DMS 273 treated with DMSO at 0.1 percent for 48 hours (cell line): ENCODE results near the gene PRSS12.
"Not testable (repeated sequence)": the region's sequence is repeated elsewhere in the genome, so short reads cannot be mapped to it uniquely, and the experiment has no call there.

ENCODE experiments used
- DNase-seq: peaks from one replicate; lab custom pipeline; 2025; lab: John Stamatoyannopoulos, UW

Gene PRSS12

DNA sequence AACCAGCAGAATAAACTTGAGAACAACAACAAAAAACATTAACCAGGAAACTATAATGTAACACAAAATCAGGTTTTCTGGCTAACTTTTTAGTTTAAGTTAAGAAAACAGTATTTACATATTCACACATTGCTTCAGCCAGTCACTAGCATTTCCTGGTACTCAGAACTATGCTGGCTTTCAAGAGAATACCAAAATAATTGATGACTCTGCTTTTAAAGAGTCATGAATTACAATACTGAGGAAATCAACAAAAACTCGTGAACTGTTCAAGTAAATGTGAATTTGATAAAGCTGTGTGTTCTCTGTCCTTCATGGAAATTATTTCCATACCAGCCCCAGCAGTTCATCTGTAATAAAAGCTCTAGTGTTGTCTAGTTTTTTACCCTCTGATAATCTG is 27.4 kb downstream of the PRSS12 start:
- no peak for DNase-seq

DNA sequence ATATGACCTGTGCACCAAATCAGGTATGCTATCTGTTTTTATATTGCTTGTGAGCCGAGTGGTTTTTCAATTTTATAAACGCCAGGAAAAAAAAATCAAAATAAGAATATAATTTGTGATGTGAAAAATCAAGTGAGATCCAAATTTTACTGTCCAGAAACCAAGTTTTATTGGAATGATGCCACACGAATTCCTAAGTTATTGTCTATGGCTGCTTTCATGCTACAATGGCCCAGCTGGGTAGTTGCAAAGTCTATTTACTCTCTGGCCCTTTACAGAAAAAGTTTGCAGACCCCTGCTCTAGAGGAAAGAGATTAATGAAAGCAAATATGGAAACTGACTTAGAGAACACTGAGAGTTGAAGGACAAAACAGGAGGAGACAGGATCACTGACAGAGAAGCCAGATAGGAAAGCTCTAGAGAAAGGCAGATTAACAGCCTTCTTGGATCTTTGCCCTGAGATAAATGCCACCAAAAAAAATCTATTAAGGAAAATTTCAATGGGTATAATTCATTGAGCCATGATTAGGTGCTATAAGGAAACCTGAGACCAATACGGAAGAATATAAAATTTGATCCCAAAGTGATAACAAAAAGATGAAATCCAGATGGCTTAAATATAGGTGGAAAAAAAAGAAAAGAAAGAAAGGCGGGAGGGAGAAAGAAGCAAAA is 29.8 kb downstream of the PRSS12 start:
- no peak for DNase-seq

DNA sequence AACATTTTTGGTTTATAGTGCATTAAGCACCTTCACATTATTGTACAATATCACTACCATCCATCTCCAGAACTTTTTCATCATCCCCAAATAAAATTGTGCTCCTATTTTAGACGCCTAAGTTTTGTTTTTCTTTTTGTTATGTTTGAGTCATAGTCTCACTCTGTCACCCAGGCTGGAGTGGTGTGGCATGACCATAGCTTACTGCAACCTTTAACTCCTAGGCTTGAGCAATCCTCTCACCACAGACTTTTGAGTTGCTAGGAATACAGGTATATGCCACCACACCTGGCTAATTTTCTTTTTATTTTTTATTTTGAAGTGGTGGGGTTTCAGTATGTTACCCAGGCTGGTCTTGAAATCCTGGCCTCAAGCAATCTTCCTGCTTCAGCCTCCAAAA is 33.9 kb downstream of the PRSS12 start:
- DNase-seq = no peak

DNA sequence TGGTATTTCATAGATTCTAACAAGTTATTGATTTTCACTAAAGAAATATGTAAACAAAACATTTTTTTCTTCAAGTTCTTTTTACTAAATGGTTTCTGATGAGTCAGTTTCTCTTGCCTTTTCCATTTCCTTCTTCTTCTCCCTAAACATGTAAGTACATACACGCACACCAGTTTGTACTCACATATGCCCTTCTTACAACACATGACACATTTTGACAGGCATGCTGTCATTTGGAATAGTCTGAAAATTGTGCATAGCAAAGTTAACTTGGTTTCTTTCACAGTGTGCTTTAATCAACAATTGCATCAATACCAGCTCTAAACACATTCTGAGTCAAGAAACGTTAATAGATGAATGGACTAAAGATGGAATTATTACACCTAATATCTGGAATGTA is 35.1 kb downstream of the PRSS12 start:
- DNase-seq = no peak

DNA sequence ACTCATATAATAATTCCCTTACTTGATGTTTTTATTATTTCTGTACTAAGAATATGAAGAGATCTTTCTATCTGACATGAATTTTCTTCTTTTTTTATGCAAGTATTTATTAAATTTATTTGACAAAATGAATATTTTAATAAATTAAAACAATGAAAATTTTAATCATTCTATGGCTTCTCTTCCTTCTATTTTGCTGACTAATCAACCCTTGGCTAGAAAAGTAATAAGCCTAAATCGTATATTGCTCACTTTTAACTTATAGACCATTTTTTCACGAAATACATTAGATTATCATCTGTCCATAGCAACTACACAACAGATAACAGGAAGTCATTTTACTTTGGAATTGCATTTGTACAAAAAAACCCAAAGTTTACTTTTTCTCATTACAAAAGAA is 38.6 kb downstream of the PRSS12 start:
- DNase-seq = no peak

DNA sequence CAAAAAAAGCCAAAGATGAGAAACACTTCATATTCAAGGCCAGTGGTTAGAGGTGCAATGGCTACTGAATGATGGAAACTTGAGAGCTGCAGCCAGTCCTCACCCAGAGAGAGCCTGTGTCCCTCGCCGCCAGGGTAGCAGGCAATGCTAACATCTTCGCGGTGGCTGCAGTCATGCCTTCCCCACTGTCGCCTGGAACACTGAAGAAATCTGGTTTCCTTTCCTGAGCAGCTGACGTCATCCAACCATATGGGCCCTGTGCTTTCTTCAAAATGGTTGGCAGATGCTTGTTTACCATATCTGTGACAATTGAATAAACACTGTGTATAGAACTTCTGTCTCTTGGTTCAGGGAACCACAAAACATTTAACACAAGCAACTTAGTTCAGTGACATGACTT is 39.7 kb downstream of the PRSS12 start:
- DNase-seq = peak; percentile 11

DNA sequence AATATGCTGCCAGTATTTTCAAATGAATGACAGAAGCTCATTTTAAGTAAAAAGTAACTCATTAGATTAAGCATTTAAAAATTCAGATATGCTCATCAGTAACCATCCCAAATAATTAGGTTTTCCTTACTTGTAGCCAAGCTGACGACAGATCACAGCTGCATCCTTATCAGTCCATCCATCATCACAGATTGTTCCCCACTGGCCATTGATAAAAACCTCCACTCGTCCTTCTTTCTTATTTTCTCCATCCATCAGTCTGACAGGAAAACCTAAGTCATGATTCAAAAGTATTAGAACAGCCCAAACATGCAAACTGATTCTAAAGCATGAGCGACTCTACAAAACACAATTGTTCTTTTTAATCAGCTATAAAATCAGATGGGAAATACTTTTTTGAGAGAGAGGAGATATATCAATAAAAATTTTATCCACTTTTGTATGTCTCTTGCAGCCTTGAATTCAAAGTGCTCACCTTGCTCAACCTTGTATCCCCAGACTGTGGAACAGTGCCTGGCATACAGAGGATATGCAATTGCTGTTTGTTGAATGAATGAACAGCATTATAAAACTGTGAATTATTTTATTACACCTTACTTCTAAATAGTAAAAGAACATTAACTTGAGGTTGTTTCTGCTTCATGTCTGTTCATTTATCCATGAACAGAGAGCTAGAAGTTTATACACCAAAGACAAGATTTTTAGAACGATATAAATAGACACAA is 44.3 kb downstream of the PRSS12 start:
- DNase-seq = no peak

DNA sequence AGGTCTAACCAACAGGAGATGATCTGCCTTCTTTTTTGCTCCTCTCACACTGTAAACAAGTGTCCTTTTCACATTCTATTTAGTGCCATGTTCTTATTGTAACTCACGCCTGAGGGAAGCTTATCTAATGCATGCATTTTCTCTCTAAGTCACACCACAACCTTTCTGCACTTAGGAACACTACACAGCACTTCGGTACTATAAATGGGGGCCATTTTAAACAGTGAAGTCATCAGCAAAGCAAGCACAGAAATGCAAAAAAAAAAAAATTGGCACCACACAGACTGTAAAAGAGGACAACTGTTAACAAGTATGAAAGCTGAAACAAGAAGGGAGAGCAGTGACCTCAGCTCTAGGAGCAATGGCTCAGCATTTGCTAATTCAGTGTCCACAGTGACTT is 45.2 kb downstream of the PRSS12 start:
- no peak for DNase-seq

DNA sequence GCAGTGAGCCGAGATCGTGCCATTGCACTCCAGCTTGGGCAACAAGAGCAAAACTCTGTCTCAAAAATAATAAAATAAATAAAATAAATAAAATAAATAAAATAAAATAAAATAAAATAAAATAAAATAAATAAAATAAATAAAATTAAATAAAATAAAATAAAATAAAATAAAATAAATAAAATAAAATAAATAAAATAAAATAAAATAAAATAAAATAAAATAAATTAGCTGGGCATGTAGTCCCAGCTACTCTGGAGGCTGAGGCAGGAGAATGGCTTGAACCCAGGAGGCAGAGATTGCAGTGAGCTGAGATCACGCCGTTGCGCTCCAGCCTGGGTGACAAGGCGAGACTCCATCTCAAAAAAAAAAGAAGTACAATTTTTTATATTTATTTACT is 53.2 kb downstream of the PRSS12 start:
- not testable (repeated sequence) for DNase-seq

DNA sequence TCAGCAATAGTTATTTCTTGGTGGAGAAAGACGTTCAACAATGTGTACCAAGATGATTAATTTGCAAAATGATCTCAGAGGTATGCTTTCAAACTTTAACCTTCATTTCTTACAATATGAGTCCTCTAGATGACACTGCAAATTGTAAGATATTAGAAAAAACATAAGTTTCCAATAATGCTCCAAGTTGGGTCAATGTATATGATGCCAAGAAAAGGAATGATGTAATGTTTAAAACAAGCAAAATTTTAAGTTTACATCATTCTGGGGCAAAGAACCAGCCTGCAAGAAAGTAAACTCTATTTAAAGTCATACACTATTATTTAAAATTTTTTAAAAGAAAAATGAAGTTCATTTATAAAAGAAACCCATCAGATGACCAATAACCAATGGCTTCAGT is 56.1 kb downstream of the PRSS12 start:
- DNase-seq = no peak

DNA sequence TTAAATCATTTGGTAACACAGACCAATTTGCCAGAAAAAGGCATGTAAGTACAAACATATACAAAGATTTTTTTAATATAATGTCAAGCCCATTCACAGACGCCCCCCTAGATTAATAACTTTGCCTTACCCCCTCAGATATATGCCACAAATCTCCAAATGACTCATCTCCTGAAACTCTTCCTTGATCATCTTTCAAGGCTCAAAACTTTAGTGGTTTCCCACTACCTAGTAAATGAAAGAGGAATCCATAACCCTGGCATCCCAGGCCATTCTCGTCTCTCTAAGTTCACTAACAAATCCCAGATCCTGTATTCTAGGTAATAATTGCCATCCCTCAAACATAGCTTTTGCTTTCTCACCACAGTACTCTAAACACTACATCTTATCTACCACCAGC is 61.9 kb downstream of the PRSS12 start:
- no peak for DNase-seq

DNA sequence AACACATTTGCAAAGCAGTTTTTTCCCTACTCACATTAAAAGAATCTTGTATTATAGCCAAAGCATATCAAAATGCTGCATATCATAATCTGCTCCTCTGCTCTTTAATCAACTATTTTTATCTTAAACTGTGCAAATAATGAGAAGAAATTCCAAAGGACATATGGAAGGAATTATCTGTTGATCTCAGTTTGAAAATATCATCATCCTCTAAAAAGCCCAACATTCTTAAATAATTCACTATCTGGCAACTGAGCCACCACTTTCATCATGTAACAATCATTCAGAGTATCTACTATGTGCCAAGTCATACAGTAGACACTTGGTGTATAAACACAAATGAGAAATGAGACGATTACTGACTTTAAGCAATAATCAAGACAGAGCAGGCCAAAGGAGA is 63.0 kb downstream of the PRSS12 start:
- DNase-seq = no peak

DNA sequence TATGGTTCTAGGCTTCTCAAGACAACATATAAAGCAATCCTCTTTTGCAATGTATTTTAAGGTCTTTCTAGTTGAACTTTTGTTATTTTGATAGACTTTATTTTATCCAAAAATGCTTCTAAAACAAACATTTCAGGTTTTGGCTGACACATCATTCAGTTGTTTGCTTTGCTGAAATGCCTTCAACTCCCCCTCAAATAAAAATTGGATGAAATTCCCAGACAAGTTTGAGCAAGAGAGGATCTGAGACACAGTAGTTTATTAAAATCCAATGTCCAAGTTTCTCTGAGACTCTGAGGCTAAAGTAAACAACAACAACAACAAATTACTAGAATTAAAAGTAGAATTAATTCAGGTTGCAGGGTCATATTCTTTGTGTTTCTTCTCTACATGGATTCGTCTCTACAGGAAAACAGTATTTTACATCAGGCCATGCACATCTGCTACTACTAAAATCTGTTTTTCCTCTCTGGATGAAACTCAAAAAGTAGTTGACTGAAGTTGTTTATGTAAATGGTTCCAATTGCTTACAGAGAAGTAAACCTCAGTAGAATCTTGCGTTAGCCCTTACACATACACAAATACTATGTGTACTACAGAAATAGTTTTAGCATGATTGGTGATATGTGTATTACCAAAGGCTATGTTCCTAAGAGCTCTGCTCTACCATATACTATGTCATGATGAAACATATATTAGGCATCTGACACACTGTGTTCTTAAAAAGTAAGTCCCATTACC is 64.9 kb downstream of the PRSS12 start:
- DNase-seq = no peak

DNA sequence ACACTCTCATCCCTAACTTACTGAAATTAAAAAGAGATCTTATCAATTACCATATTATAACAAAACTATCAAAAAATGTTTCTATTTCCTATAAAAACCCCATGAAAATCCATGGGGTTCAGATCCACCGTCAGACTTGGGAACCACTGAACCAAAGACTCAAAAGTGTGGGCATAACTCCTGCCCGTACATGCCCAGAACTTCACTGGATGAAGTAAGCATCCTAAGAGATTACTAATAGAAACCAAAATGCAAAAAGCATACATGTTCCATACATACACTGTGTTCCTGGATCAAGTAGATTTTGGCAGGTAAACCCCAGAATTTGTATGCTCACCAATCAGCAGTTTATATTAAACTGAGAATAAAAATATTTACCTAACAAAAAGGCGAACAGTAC is 66.1 kb downstream of the PRSS12 start:
- DNase-seq = no peak

DNA sequence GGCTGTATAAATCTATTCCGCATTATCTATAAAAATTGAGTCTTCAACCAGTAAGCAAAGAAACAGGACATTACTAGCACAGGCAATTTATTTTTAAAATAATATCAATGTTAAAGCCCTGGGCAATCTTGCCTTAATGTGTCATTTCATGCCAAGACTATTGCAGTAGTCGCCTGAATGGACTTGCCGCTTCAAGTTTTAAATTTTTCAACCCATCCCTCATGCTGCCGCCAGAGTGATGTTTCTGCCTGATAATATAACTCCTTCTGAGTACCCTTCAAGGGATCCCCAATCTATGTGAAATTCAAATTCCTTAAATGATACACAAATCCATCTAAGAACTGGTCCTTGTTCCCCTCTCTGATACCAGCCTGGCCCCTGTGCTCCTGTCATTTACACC is 66.9 kb downstream of the PRSS12 start:
- no peak for DNase-seq

DNA sequence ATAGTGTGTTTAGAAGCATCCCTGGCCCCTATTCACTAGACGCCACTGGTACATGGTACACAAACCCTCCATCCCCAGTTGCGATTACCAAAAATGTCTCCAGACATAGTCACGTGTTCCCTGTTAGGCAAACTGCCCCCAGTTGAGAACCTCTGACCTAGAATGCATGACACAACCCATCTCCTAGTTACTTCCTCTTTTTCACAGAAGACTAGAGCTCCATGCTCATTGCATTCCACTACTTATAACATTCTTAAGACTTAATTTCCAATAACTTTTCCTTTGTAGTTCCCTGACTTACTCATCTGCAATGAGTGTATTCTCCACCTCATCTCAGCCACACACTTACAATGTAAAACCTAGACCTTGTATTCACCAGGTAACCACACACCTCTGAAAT is 68.6 kb downstream of the PRSS12 start:
- no peak for DNase-seq

DNA sequence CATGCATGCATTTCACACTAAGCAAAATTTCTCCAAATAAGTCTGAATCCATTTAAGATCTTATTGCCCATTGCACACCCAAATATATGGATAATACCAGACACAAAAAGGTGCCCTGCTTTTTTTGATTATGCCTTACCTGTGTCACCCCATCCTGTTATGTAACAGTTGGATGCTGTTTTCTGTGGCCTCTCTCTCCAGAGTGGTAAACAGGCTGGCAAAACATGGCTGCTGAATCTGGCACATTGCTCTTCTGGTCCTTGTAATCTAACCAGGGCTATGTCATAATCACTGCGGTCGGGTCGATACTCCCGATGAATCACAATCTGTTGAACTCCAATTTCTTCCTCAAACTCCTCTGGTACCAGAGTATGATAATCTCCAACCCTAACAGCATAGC is 70.1 kb downstream of the PRSS12 start:
- DNase-seq = no peak

DNA sequence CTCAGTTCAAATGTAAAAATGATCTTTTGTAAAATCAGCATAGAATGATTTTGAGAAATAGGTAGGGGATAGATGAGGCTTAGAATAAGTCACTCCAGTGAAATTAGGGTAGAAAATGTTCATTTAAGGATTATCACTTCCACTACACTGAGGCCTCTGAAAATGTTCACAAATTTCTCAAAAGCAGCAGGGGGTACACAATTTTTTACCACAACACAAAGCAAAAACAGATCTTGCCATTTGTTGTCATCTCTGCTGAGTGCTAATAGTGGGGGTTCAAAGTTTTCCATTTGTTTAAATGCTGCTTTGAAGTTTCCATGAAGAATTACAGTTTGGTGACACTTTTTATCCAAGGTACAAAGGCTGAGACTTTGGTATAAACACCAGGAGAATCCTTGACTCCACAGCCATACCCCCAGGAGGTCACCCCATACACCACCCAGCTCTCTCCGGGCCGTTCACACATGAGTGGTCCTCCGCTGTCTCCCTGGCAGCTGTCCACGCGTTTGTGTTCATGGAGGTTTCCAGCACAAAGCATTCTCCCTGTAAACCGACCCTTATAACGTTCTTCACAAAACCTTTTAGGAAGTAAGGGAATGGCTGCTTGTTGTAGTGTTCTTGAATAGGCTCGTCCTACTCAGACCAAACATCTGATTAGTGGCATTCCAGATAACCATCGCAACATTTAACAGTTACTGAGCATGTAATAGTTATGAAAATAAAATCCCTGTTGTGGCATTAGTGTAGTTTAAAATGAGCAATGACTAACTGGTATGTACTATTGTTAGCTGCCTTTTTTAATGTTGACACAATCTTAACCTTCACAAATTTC is 71.0 kb downstream of the PRSS12 start:
- peak; percentile 12 for DNase-seq

DNA sequence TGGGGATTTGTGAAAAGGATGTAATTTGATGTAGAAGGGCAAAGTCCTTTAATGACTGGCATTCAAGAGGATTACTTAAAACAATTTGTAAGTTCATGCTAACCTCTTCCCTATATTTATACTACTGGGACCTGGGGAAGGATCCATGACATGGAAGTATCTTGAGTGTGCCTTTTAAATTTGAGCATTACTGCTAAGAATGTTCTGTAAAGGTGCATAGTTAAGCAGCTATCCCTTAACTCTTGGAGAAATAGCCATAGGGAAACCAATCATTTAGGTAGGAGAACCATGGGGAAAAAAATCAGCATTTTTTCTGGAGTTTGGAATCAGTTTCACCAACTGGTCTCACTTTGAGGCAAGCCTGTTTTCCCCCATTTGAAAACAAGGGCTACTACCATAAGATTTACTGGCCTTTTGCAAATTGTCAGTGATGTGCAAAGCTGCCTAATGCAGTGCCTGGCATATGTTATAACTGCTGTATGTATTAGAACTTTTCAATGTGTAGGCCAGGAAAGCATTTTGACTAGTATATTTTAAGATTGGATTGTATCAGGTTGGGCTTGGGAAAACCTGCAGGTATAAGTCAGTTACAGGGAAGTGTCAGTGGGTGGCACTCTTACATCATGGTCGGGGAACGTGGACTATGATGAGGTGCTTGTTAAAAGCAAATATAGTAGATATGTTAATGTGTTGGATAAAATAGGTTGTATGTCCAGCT is 72.1 kb downstream of the PRSS12 start:
- DNase-seq = peak; percentile 74

DNA sequence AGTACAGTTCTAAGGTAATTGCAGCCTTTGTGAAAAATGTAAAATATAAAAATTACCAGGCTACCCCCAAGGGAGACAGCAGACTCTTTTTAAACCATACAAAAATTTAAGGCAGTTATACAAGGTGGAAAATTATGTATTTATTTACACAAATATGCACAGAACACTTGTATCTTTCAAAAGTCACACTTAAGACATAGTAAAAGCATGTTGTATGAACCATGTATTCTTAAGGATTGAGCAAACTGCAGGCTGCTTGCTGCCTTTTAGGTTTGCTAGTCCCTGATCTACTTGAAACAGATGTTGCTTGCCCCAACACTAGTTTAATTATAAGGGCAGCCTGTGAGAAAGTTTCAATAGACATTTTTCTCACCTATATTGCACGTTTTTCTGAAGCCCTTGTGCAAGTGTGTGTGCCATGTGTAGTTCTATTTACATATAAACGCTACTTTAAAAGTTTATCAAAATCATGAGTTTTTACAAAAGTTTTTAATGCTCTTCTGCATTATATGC is 72.8 kb downstream of the PRSS12 start:
- no peak for DNase-seq

DNA sequence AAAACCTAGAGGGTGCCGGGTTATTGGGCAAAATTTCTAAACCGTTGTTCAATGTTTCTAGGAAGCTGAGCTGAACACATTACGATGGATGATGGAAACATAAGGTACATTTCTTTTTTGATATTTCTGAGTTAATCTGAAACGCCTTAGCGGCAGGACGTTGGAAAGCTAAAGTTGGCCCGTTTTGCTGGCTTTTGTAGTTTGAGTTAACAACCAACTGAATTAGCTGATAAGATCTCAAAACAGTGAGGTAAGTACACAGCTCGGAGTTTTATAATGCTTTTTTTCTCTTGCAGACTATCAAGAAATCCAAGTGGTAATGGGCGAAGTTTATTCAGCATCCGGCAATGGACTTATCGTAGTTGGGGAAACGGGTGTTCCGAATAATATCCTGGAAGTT is 73.5 kb downstream of the PRSS12 start:
- DNase-seq = no peak
